ENCODE data around the gene EVI5L. TPM values are rescaled to one million over a fixed set of nuclear protein-coding genes. Genes with fewer than 3 reads are reported as not detected.

Gene EVI5L
- polyA plus RNA-seq, 1 of the 3 experiments (the other 2 are of a cell fraction) = 9.7 TPM

DNA sequence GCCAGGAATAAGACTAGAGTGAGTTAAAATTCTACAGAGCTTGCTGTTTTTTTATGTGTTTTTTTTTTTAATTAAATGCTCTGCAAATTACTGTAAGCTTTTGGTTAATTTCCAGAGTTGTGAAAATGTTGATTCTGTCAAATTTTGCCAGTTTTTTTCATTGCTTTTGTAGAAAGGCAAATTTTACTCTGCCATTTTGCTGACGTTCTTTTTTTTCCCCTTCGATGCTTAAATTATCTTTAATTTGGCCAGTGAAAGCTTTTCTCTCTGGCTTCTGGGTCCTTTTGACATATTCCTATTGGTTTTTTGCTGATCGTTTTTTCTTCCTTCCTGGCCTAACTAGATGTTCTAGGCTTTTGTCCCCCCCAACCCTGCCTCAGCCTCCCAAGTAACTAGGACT is 23.8 kb upstream of the EVI5L start:
- 13% methylated on average over 3 of the region's 3 CpGs for WGBS (ENCODE audit: low lambda C conversion rate)
- POLR2A ChIA-PET = no interaction called here
- Histone ChIP-seq H3K4me1 (ENCODE audit: control insufficient read depth in 1 of 2, insufficient read depth in 2 of 2, low read depth in 1 of 2, low read length in 1 of 2) (no peaks in the 10 kb centered on the region), H3K27ac (ENCODE audit: low read depth in 2 of 2, low read length in 1 of 2) (no peak overlapping the region), H3K9me2 (no peaks in the 10 kb centered on the region), H3K27me3 (ENCODE audit: insufficient read depth) (peaks cover 52% of the 10 kb centered on the region), H3K9ac (no peak overlapping the region), H4K20me1 (ENCODE audit: insufficient read depth) (no peaks in the 10 kb centered on the region), H3K4me3 (ENCODE audit: low read depth in 2 of 2, low read length in 1 of 2) (no peak overlapping the region), H3K9me3 (no peaks in the 10 kb centered on the region), H3K79me2 (ENCODE audit: insufficient read depth) (no peaks in the 10 kb centered on the region), H3K36me3 (replicated peaks in 1 of 2; ENCODE audit: control insufficient read depth in 1 of 2, insufficient read depth in 2 of 2, low read length in 1 of 2) (no peaks in the 10 kb centered on the region), H3F3A (replicated peaks; ENCODE audit: insufficient read depth) (no peaks in the 10 kb centered on the region), H3K4me2 (no peak overlapping the region), H2AFZ (ENCODE audit: low read depth) (no peak overlapping the region)
- DNase-seq = no peak
- TF ChIP-seq, protein P1, sequence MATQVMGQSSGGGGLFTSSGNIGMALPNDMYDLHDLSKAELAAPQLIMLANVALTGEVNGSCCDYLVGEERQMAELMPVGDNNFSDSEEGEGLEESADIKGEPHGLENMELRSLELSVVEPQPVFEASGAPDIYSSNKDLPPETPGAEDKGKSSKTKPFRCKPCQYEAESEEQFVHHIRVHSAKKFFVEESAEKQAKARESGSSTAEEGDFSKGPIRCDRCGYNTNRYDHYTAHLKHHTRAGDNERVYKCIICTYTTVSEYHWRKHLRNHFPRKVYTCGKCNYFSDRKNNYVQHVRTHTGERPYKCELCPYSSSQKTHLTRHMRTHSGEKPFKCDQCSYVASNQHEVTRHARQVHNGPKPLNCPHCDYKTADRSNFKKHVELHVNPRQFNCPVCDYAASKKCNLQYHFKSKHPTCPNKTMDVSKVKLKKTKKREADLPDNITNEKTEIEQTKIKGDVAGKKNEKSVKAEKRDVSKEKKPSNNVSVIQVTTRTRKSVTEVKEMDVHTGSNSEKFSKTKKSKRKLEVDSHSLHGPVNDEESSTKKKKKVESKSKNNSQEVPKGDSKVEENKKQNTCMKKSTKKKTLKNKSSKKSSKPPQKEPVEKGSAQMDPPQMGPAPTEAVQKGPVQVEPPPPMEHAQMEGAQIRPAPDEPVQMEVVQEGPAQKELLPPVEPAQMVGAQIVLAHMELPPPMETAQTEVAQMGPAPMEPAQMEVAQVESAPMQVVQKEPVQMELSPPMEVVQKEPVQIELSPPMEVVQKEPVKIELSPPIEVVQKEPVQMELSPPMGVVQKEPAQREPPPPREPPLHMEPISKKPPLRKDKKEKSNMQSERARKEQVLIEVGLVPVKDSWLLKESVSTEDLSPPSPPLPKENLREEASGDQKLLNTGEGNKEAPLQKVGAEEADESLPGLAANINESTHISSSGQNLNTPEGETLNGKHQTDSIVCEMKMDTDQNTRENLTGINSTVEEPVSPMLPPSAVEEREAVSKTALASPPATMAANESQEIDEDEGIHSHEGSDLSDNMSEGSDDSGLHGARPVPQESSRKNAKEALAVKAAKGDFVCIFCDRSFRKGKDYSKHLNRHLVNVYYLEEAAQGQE (IDR thresholded peaks at IDR 0.05; ENCODE audit: low read depth, low read length) = no peak
- no peak for TF ChIP-seq GATA2 (CRISPR knock-in tag; IDR thresholded peaks at IDR 0.05)
- no peak for TF ChIP-seq FOSL2 (IDR thresholded peaks at IDR 0.05; ENCODE audit: borderline replicate concordance, low read depth)
- no peak for TF ChIP-seq SIN3A (IDR thresholded peaks at IDR 0.05; ENCODE audit: borderline replicate concordance, low read depth, low read length)
- no peak for TF ChIP-seq JUND (IDR thresholded peaks at IDR 0.05)
- no peak for TF ChIP-seq MXI1 (IDR thresholded peaks at IDR 0.05; ENCODE audit: low read depth, low read length)
- no peak for TF ChIP-seq EP300 (IDR thresholded peaks at IDR 0.05; ENCODE audit: borderline replicate concordance in 1 of 2, low read depth in 1 of 2, low read length in 1 of 2)
- no peak for TF ChIP-seq MAX (IDR thresholded peaks at IDR 0.05; ENCODE audit: low read depth)
- no peak for TF ChIP-seq USF2 (IDR thresholded peaks at IDR 0.05; ENCODE audit: borderline replicate concordance, low read depth, low read length)
- no peak for TF ChIP-seq GABPA (IDR thresholded peaks at IDR 0.05; ENCODE audit: low read depth)
- TF ChIP-seq TCF12 (IDR thresholded peaks at IDR 0.05) = no peak
- TF ChIP-seq FOXM1 (IDR thresholded peaks at IDR 0.05; ENCODE audit: low read depth) = no peak
- TF ChIP-seq CHD2 (IDR thresholded peaks at IDR 0.05; ENCODE audit: low read length, partially characterized antibody) = no peak
- CTCF ChIA-PET = interaction anchor here (0.7 to 1.9 kb wide), 2 partner anchors 125 to 238 kb away, joined by 3 to 7 read pairs; partner anchors contain the start of gene TRAPPC5

- POLR2A ChIA-PET = no interaction called here
These were observed 23.1 kb upstream of the EVI5L start for GRCh38 chr19:7806876-7807275.

More at GRCh38 chr19:7806876-7807275, 23.1 kb upstream of the EVI5L start:
- no peaks in the 10 kb centered on the region for H3K79me2 ChIP-seq (ENCODE audit: insufficient read depth)
- TF ChIP-seq GABPA (IDR thresholded peaks at IDR 0.05; ENCODE audit: low read depth) (no peak), FOXJ3 (CRISPR knock-in tag; IDR thresholded peaks at IDR 0.05) (no peak), RFX5 (IDR thresholded peaks at IDR 0.05; ENCODE audit: low read length) (no peak), MAX (IDR thresholded peaks at IDR 0.05; ENCODE audit: low read depth) (no peak), EZH2phosphoT487 (IDR thresholded peaks at IDR 0.05; ENCODE audit: borderline replicate concordance, low read depth) (no peak)
- TF ChIP-seq, protein P1 (IDR thresholded peaks at IDR 0.05; ENCODE audit: low read depth, low read length) = no peak
- no peak overlapping the region for H2AFZ ChIP-seq (ENCODE audit: low read depth)
- no peak overlapping the region for H3K9ac ChIP-seq
- H3K27me3 ChIP-seq (ENCODE audit: insufficient read depth) = peaks cover 52% of the 10 kb centered on the region
- H3K4me2 ChIP-seq = no peak overlapping the region
- no peaks in the 10 kb centered on the region for H3F3A ChIP-seq (replicated peaks; ENCODE audit: insufficient read depth)
- DNase-seq = no peak
- no peaks in the 10 kb centered on the region for H3K9me2 ChIP-seq
- H4K20me1 ChIP-seq (ENCODE audit: insufficient read depth) = no peaks in the 10 kb centered on the region
- CTCF ChIA-PET = interaction anchor here (1.3 to 1.9 kb wide), 2 partner anchors 238 to 239 kb away, joined by 3 to 7 read pairs; no protein-coding TSS in a partner anchor
- H3K9me3 ChIP-seq = no peaks in the 10 kb centered on the region
- 27% methylated on average over 9 of the region's 9 CpGs for WGBS (ENCODE audit: low lambda C conversion rate)
- no peaks in the 10 kb centered on the region for H3K4me1 ChIP-seq (ENCODE audit: control insufficient read depth in 1 of 2, insufficient read depth in 2 of 2, low read depth in 1 of 2, low read length in 1 of 2)
- H3K36me3 ChIP-seq (replicated peaks in 1 of 2; ENCODE audit: control insufficient read depth in 1 of 2, insufficient read depth in 2 of 2, low read length in 1 of 2) = no peaks in the 10 kb centered on the region
- no peak overlapping the region for H3K4me3 ChIP-seq (ENCODE audit: low read depth in 2 of 2, low read length in 1 of 2)
- no peak overlapping the region for H3K27ac ChIP-seq (ENCODE audit: low read depth in 2 of 2, low read length in 1 of 2)
